ENCODE measurements around the gene LTBP1. TPM values are rescaled to one million over a fixed set of nuclear protein-coding genes. Genes with fewer than 3 reads are reported as not detected.
A peak's percentile ranks its signal among the peaks of the same experiment; 100 is the strongest.

Gene LTBP1
- total RNA-seq, 1 donor from 2014 or later = 22.1 TPM

- no peak for DNase-seq (ENCODE audit: low read depth in 2 of 2)
Measured at GRCh38 chr2:33304032-33304864, 357.5 kb downstream of the LTBP1 start.

GRCh38 chr2:33307659-33308270 lies 361.0 kb downstream of the LTBP1 start:
- no peak for DNase-seq (ENCODE audit: low read depth in 2 of 2)

- no peak for DNase-seq (ENCODE audit: low read depth in 2 of 2)
Measured at GRCh38 chr2:33312355-33312754, 365.6 kb downstream of the LTBP1 start.

- no peak for DNase-seq (ENCODE audit: low read depth in 2 of 2)
Measured at GRCh38 chr2:33313039-33313438, 366.3 kb downstream of the LTBP1 start.

- no peak for DNase-seq (ENCODE audit: low read depth in 2 of 2)
Measured at GRCh38 chr2:33314541-33314940, 367.8 kb downstream of the LTBP1 start.

GRCh38 chr2:33316328-33316727 lies 369.6 kb downstream of the LTBP1 start:
- no peak for DNase-seq (ENCODE audit: low read depth in 2 of 2)

- DNase-seq (ENCODE audit: low read depth in 2 of 2) = no peak
Measured at GRCh38 chr2:33317369-33318007, 370.7 kb downstream of the LTBP1 start.

GRCh38 chr2:33318456-33318855 lies 371.7 kb downstream of the LTBP1 start:
- DNase-seq (ENCODE audit: low read depth in 2 of 2) = peak in 1 of 2 donors; percentile 63

GRCh38 chr2:33320573-33320972 lies 373.8 kb downstream of the LTBP1 start:
- no peak for DNase-seq (ENCODE audit: low read depth in 2 of 2)

GRCh38 chr2:33321236-33321771 lies 374.6 kb downstream of the LTBP1 start:
- peak in 1 of 2 donors; percentile 35 for DNase-seq (ENCODE audit: low read depth in 2 of 2)

GRCh38 chr2:33321876-33322483 lies 375.2 kb downstream of the LTBP1 start:
- DNase-seq (ENCODE audit: low read depth in 2 of 2) = peak; percentile 3 to 88

GRCh38 chr2:33322612-33323011 lies 375.9 kb downstream of the LTBP1 start:
- DNase-seq (ENCODE audit: low read depth in 2 of 2) = no peak

- no peak for DNase-seq (ENCODE audit: low read depth in 2 of 2)
Measured at GRCh38 chr2:33323957-33324356, 377.2 kb downstream of the LTBP1 start.

GRCh38 chr2:33326100-33326499 lies 379.3 kb downstream of the LTBP1 start:
- no peak for DNase-seq (ENCODE audit: low read depth in 2 of 2)

GRCh38 chr2:33333433-33333832 lies 386.7 kb downstream of the LTBP1 start:
- DNase-seq (ENCODE audit: low read depth in 2 of 2) = no peak

GRCh38 chr2:33334083-33334482 lies 387.3 kb downstream of the LTBP1 start:
- no peak for DNase-seq (ENCODE audit: low read depth in 2 of 2)

GRCh38 chr2:33335516-33335915 lies 388.8 kb downstream of the LTBP1 start:
- no peak for DNase-seq (ENCODE audit: low read depth in 2 of 2)

- DNase-seq (ENCODE audit: low read depth in 2 of 2) = peak in 1 of 2 donors; percentile 70
Measured at GRCh38 chr2:33336036-33336625, 389.4 kb downstream of the LTBP1 start.

- no peak for DNase-seq (ENCODE audit: low read depth in 2 of 2)
Measured at GRCh38 chr2:33337385-33337960, 390.7 kb downstream of the LTBP1 start.

- DNase-seq (ENCODE audit: low read depth in 2 of 2) = no peak
Measured at GRCh38 chr2:33337981-33338380, 391.2 kb downstream of the LTBP1 start.

- no peak for DNase-seq (ENCODE audit: low read depth in 2 of 2)
Measured at GRCh38 chr2:33339269-33339668, 392.5 kb downstream of the LTBP1 start.
